Left ventricle myocardium superior (tissue), 1 donor: ENCODE results near the gene SRRM2. TPM values are rescaled to one million over a fixed set of nuclear protein-coding genes. Genes with fewer than 3 reads are reported as not detected.

Experiments
- ATAC-seq: fragments of 200-7000 bp; cut with Tn5 transposase; one replicate; pipeline ENCODE4 v1.9.1; 2020; ENCODE audit warnings: mild to moderate bottlenecking, moderate library complexity
- DNase-seq: peaks from one replicate; pipeline ENCODE4 v3.0.0-alpha.2; 2020
- intact Hi-C: fragments of 100-400 bp; cut with micrococcal nuclease; formaldehyde crosslinking; loops from one replicate; pipeline ENCODE4 v1.11.0; 2022
- total RNA-seq: library from RNA; stranded (reverse); fragmentation: NEBNext Ultra II Directional; extraction: Animal tissue kit (Norgen Biotek cat#: 25700); gene quantifications from one replicate; pipeline ENCODE4 v1.2.1, GENCODE V29; 2021
- donor health status: DM: no; HTN: yes; CAD: no; lungs with severe emphysema.

The SRRM2 gene
- total RNA-seq, 1 donor from 2014 or later = 292 TPM

GRCh38 chr16:2753733-2754020 is 1.2 kb downstream of the SRRM2 start:
- intact Hi-C loops = no loop called here
- no peak for ATAC-seq
- DNase-seq = no peak

GRCh38 chr16:2755158-2755557 is 2.7 kb downstream of the SRRM2 start:
- DNase-seq (no peak), ATAC-seq (no peak)
- intact Hi-C loops = no loop called here

- DNase-seq = no peak
- ATAC-seq = no peak
- intact Hi-C loops = no loop called here
Observed at GRCh38 chr16:2756288-2757015, 4.0 kb downstream of the SRRM2 start.

GRCh38 chr16:2757344-2757743 is 4.9 kb downstream of the SRRM2 start:
- DNase-seq (no peak), ATAC-seq (no peak)
- intact Hi-C loops = no loop called here

GRCh38 chr16:2761472-2761871 is 9.0 kb downstream of the SRRM2 start:
- intact Hi-C loops = no loop called here
- DNase-seq = peak; percentile 13
- no peak for ATAC-seq

- intact Hi-C loops = no loop called here
- DNase-seq (peak; percentile 22), ATAC-seq (no peak)
Observed at GRCh38 chr16:2761886-2762583, 9.6 kb downstream of the SRRM2 start.

GRCh38 chr16:2762711-2763110 is 10.3 kb downstream of the SRRM2 start:
- peak; percentile 12 for DNase-seq
- no peak for ATAC-seq

GRCh38 chr16:2763173-2763572 is 10.7 kb downstream of the SRRM2 start:
- ATAC-seq = no peak
- intact Hi-C loops = no loop called here

More at GRCh38 chr16:2762711-2763110, 10.3 kb downstream of the SRRM2 start:
- intact Hi-C loops = no loop called here

GRCh38 chr16:2764718-2765117 is 12.3 kb downstream of the SRRM2 start:
- ATAC-seq (no peak), DNase-seq (no peak)
- intact Hi-C loops = no loop called here

More at GRCh38 chr16:2763173-2763572, 10.7 kb downstream of the SRRM2 start:
- DNase-seq = no peak

GRCh38 chr16:2765462-2766404 is 13.3 kb downstream of the SRRM2 start:
- DNase-seq (no peak), ATAC-seq (no peak)
- intact Hi-C loops = no loop called here

- no peak for DNase-seq
- no peak for ATAC-seq
- intact Hi-C loops = no loop called here
Observed at GRCh38 chr16:2766430-2767139, 14.1 kb downstream of the SRRM2 start.

- DNase-seq (no peak), ATAC-seq (no peak)
- intact Hi-C loops = no loop called here
Observed at GRCh38 chr16:2767140-2767731, 14.8 kb downstream of the SRRM2 start.

- ATAC-seq (no peak), DNase-seq (no peak)
- intact Hi-C loops = no loop called here
Observed at GRCh38 chr16:2767891-2768290, 15.5 kb downstream of the SRRM2 start.

GRCh38 chr16:2768403-2769089 is 16.1 kb downstream of the SRRM2 start:
- ATAC-seq = no peak
- intact Hi-C loops = no loop called here

GRCh38 chr16:2769100-2769529 is 16.7 kb downstream of the SRRM2 start:
- intact Hi-C loops = no loop called here
- DNase-seq (no peak), ATAC-seq (no peak)

More at GRCh38 chr16:2768403-2769089, 16.1 kb downstream of the SRRM2 start:
- no peak for DNase-seq

GRCh38 chr16:2769675-2770056 is 17.2 kb downstream of the SRRM2 start:
- intact Hi-C loops = no loop called here
- DNase-seq (no peak), ATAC-seq (peak; percentile 15)

GRCh38 chr16:2770057-2770951 is 17.9 kb downstream of the SRRM2 start:
- no peak for ATAC-seq
- DNase-seq = no peak
- intact Hi-C loops = no loop called here
